Neural progenitor cell (in vitro differentiated cells): ENCODE data around the gene FIGLA. TPM values are rescaled to one million over a fixed set of nuclear protein-coding genes. Genes with fewer than 3 reads are reported as not detected.

Experiments used
- DNase-seq: peaks from one replicate; pipeline ENCODE4 v3.0.0-alpha.2; 2016; ENCODE audit warnings: low spot score
- H2AFZ ChIP-seq: fragments of 200-600 bp; sonication (generic); replicated peaks from 2 replicates; pipeline ENCODE4 v1.6.1; 2016; ENCODE audit warnings: antibody characterized with exemption
- H3F3A ChIP-seq: fragments of 200-600 bp; sonication (generic); 2 replicates; pipeline ENCODE4 v1.6.1; 2016; ENCODE audit warnings: antibody characterized with exemption, low read depth
- H3K27ac ChIP-seq: fragments of 200-600 bp; sonication (generic); 2 replicates; pipeline ENCODE4 v1.5.1; 2016; ENCODE audit warnings: mild to moderate bottlenecking
- H3K27me3 ChIP-seq: fragments of 200-600 bp; sonication (generic); 2 replicates; pipeline ENCODE4 v1.6.1; 2016; ENCODE audit warnings: mild to moderate bottlenecking, moderate library complexity
- H3K36me3 ChIP-seq: fragments of 200-600 bp; sonication (generic); 2 replicates; pipeline ENCODE4 v1.5.1; 2016
- H3K4me1 ChIP-seq: fragments of 200-600 bp; sonication (generic); 2 replicates; pipeline ENCODE4 v1.6.1; 2016; ENCODE audit warnings: mixed run types
- H3K4me2 ChIP-seq: fragments of 200-600 bp; sonication (generic); 2 replicates; pipeline ENCODE4 v1.6.1; 2016
- H3K4me3 ChIP-seq: fragments of 200-600 bp; sonication (generic); 2 replicates; pipeline ENCODE4 v1.5.1; 2016
- H3K79me2 ChIP-seq: fragments of 200-600 bp; sonication (generic); 2 replicates; pipeline ENCODE4 v1.6.1; 2016; ENCODE audit warnings: low read depth
- H3K9ac ChIP-seq: fragments of 200-600 bp; sonication (generic); 2 replicates; pipeline ENCODE4 v1.6.1; 2016
- H3K9me3 ChIP-seq: fragments of 200-600 bp; sonication (generic); 2 replicates; pipeline ENCODE4 v1.5.1; 2016; ENCODE audit warnings: low read depth
- H4K20me1 ChIP-seq: fragments of 200-600 bp; sonication (generic); 2 replicates; pipeline ENCODE4 v1.6.1; 2016; ENCODE audit warnings: low read depth
- H3K27ac Mint-ChIP-seq: 3 replicates; pipeline ENCODE4 v1.8.0; 2021; ENCODE audit warnings: mixed read lengths
- H3K27me3 Mint-ChIP-seq: 2 replicates; pipeline ENCODE4 v1.8.0; 2022; ENCODE audit warnings: low read depth, mild to moderate bottlenecking, inconsistent platforms, moderate library complexity, mixed read lengths; ENCODE audit not compliant: insufficient read depth
- H3K36me3 Mint-ChIP-seq: 3 replicates; pipeline ENCODE4 v1.8.0; 2021; ENCODE audit warnings: mixed read lengths
- H3K4me1 Mint-ChIP-seq: 3 replicates; pipeline ENCODE4 v1.8.0; 2021; ENCODE audit warnings: mixed read lengths
- H3K4me3 Mint-ChIP-seq: 3 replicates; pipeline ENCODE4 v1.8.0; 2021; ENCODE audit warnings: mild to moderate bottlenecking, moderate library complexity, mixed read lengths
- H3K9me3 Mint-ChIP-seq: 3 replicates; pipeline ENCODE4 v1.8.0; 2020; ENCODE audit warnings: mixed read lengths
- EZH2 ChIP-seq: fragments of 200-600 bp; sonication (generic); IDR thresholded peaks from 2 replicates; pipeline ENCODE4 v1.6.1; 2017; ENCODE audit warnings: antibody characterized with exemption, mild to moderate bottlenecking, moderate library complexity
- EZH2phosphoT487 ChIP-seq: fragments of 200-600 bp; sonication (generic); IDR thresholded peaks from 2 replicates; pipeline ENCODE4 v1.6.1; 2017; ENCODE audit warnings: antibody characterized with exemption
- small RNA-seq: library from RNA; depleted of rRNA; stranded (forward); fragments of <200 nt; gene quantifications from one replicate; pipeline ENCODE3, GENCODE V24; 2015
- total RNA-seq: library from RNA; depleted of rRNA; stranded (reverse); fragments of >200 nt; gene quantifications from 2 replicates; pipeline ENCODE4 v1.2.3, GENCODE V29; 2015; ENCODE audit warnings: low replicate concordance
- TF ChIP-seq, protein P1 (sequence below): fragments of 200-600 bp; sonication (generic); IDR thresholded peaks from 2 replicates; pipeline ENCODE4 v1.5.1; 2017; ENCODE audit warnings: antibody characterized with exemption, mild to moderate bottlenecking

Gene FIGLA
- total RNA-seq, 1 donor from 2014 or later, result not detected

DNA sequence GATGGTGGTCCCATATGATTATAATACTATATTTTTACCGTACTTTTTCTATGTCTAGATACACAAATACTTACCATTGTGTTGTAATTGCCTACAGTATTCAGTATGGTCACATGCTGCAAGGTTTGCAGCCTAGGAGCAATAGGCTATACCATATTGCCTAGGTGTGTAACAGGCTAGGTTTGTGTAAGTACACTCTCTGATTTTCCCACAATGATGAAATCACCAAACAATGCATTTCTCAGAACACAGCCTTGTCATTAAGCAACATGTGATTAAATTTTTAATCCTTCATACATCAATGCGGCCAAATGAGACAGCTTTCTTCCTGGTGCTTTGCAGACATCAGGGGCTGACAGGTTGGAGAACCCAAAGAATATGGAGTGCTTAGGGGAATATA lies 59.7 kb downstream of the FIGLA start:
- Mint-ChIP-seq H3K27ac (no peak overlapping the region), H3K4me3 (no peak overlapping the region), H3K36me3 (peaks cover 3% of the 10 kb centered on the region), H3K4me1 (peaks cover 75% of the 10 kb centered on the region), H3K9me3 (no peaks in the 10 kb centered on the region), H3K27me3 (peaks cover 9% of the 10 kb centered on the region)
- peaks cover 94% of the 10 kb centered on the region for H3K79me2 ChIP-seq
- TF ChIP-seq EZH2 (no peak), EZH2phosphoT487 (no peak)
- TF ChIP-seq, protein P1, sequence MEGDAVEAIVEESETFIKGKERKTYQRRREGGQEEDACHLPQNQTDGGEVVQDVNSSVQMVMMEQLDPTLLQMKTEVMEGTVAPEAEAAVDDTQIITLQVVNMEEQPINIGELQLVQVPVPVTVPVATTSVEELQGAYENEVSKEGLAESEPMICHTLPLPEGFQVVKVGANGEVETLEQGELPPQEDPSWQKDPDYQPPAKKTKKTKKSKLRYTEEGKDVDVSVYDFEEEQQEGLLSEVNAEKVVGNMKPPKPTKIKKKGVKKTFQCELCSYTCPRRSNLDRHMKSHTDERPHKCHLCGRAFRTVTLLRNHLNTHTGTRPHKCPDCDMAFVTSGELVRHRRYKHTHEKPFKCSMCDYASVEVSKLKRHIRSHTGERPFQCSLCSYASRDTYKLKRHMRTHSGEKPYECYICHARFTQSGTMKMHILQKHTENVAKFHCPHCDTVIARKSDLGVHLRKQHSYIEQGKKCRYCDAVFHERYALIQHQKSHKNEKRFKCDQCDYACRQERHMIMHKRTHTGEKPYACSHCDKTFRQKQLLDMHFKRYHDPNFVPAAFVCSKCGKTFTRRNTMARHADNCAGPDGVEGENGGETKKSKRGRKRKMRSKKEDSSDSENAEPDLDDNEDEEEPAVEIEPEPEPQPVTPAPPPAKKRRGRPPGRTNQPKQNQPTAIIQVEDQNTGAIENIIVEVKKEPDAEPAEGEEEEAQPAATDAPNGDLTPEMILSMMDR, result no peak
- H3K36me3 ChIP-seq, result no peaks in the 10 kb centered on the region
- H3K4me3 ChIP-seq, result no peak overlapping the region
- H2AFZ ChIP-seq, result no peak overlapping the region
- H3K9me3 ChIP-seq, result no peaks in the 10 kb centered on the region
- peaks cover 93% of the 10 kb centered on the region for H4K20me1 ChIP-seq
- H3K4me2 ChIP-seq, result no peak overlapping the region
- peaks cover 45% of the 10 kb centered on the region for H3K4me1 ChIP-seq
- H3K27me3 ChIP-seq, result no peaks in the 10 kb centered on the region
- H3K9ac ChIP-seq, result no peak overlapping the region
- peaks cover 32% of the 10 kb centered on the region for H3F3A ChIP-seq
- no peak overlapping the region for H3K27ac ChIP-seq
- DNase-seq, result no peak

DNA sequence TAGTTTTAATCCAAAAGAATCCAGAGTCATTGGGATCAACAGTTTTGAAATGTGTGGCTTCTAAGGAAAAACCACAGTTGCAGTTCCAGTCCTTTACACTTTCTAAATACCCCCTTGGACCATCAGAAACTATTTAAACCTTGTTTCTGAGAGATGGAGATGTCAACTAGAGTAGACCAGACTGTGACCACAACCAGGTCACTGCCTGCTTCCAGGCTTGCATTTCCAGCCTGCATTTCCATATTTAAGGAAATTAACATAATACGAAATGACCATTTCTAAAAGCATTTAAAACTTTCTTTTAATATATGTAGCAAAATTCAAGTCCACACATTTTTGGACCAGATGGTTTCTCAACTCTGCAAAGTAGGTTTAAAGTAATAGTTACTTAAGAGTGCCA lies 60.8 kb downstream of the FIGLA start:
- no peak overlapping the region for H3K27ac Mint-ChIP-seq
- H3F3A ChIP-seq, result peaks cover 25% of the 10 kb centered on the region
- H3K27me3 Mint-ChIP-seq, result peaks cover 9% of the 10 kb centered on the region
- no peaks in the 10 kb centered on the region for H3K36me3 ChIP-seq
- H3K36me3 Mint-ChIP-seq, result peaks cover 3% of the 10 kb centered on the region
- H3K27ac ChIP-seq, result no peak overlapping the region
- H3K27me3 ChIP-seq, result no peaks in the 10 kb centered on the region
- H3K9me3 ChIP-seq, result no peaks in the 10 kb centered on the region
- peaks cover 75% of the 10 kb centered on the region for H3K4me1 Mint-ChIP-seq
- no peak for DNase-seq
- H3K4me3 Mint-ChIP-seq, result no peak overlapping the region
- no peak overlapping the region for H2AFZ ChIP-seq
- H3K4me1 ChIP-seq, result peaks cover 34% of the 10 kb centered on the region
- H3K4me3 ChIP-seq, result no peak overlapping the region
- no peak overlapping the region for H3K9ac ChIP-seq
- H3K9me3 Mint-ChIP-seq, result no peaks in the 10 kb centered on the region
- no peak for TF ChIP-seq EZH2
- H3K4me2 ChIP-seq, result no peak overlapping the region
- peaks cover 94% of the 10 kb centered on the region for H3K79me2 ChIP-seq
- peaks cover 94% of the 10 kb centered on the region for H4K20me1 ChIP-seq

DNA sequence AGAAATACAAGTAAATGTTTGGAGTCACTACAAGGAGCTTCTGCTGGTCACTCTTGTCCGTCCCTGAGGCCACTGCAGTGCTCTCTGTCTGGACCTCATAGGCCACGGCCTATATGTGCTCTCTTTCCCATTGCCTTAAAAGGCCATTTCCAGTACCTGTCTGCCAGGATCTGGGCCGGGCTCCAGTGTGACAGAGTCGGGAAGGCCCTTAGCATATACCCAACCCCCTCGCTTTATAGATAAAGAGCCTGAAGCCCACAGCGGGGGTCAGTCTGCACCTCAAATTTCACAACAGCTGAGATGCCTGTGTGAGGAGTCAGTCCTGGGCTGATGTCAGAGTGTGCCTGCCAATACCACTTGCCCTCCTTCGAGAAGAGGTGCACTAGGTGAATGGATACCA lies 62.3 kb downstream of the FIGLA start:
- peaks cover 29% of the 10 kb centered on the region for H3K4me1 ChIP-seq
- H4K20me1 ChIP-seq, result peaks cover 92% of the 10 kb centered on the region
- H2AFZ ChIP-seq, result no peak overlapping the region
- Mint-ChIP-seq H3K27me3 (peaks cover 9% of the 10 kb centered on the region), H3K4me1 (peaks cover 73% of the 10 kb centered on the region), H3K27ac (no peak overlapping the region), H3K36me3 (peaks cover 3% of the 10 kb centered on the region), H3K9me3 (no peaks in the 10 kb centered on the region), H3K4me3 (no peak overlapping the region)
- no peak overlapping the region for H3K4me3 ChIP-seq
- H3K9me3 ChIP-seq, result no peaks in the 10 kb centered on the region
- H3K9ac ChIP-seq, result no peak overlapping the region
- no peak for TF ChIP-seq EZH2
- TF ChIP-seq EZH2phosphoT487, result no peak
- TF ChIP-seq, protein P1, result no peak
- no peak overlapping the region for H3K27ac ChIP-seq
- H3K4me2 ChIP-seq, result no peak overlapping the region
- H3F3A ChIP-seq, result peaks cover 10% of the 10 kb centered on the region
- no peak for DNase-seq
- H3K79me2 ChIP-seq, result peaks cover 90% of the 10 kb centered on the region
- no peaks in the 10 kb centered on the region for H3K27me3 ChIP-seq
- no peaks in the 10 kb centered on the region for H3K36me3 ChIP-seq

Small RNA genes lying within 50 kb of the gene (small RNA-seq; reads per million reads assigned to genes)
- not detected for gene HMGN2P21

Other genes with a start within 250 kb of the FIGLA start
- gene TGFA, start 236.8 kb downstream of the FIGLA start, total RNA-seq, result 0.37 TPM in 1 of 2 replicates, not detected in the other
- gene ADD2, start 22.4 kb downstream of the FIGLA start, total RNA-seq, result 45.3 and 63.3 TPM in 2 replicates
- not detected in 2 replicates for gene CLEC4F, start 30.0 kb upstream of the FIGLA start, total RNA-seq
- gene CD207, start 45.2 kb upstream of the FIGLA start, total RNA-seq, result not detected in 2 replicates
- gene VAX2, start 109.9 kb upstream of the FIGLA start, total RNA-seq, result 0.62 and 2.1 TPM in 2 replicates
- gene ATP6V1B1, start 145.3 kb upstream of the FIGLA start, total RNA-seq, result 0.99 and 1.1 TPM in 2 replicates
- gene ANKRD53, start 188.0 kb upstream of the FIGLA start, total RNA-seq, result 0.06 TPM in 1 of 2 replicates, not detected in the other
- gene TEX261, start 204.2 kb upstream of the FIGLA start, total RNA-seq, result 9.4 and 27.7 TPM in 2 replicates